ENCODE results near the gene VGLL3. TPM values are rescaled to one million over a fixed set of nuclear protein-coding genes. Genes with fewer than 3 reads are reported as not detected.

Gene VGLL3
- polyA plus RNA-seq, 1 experiment, result 27.2 TPM

DNA sequence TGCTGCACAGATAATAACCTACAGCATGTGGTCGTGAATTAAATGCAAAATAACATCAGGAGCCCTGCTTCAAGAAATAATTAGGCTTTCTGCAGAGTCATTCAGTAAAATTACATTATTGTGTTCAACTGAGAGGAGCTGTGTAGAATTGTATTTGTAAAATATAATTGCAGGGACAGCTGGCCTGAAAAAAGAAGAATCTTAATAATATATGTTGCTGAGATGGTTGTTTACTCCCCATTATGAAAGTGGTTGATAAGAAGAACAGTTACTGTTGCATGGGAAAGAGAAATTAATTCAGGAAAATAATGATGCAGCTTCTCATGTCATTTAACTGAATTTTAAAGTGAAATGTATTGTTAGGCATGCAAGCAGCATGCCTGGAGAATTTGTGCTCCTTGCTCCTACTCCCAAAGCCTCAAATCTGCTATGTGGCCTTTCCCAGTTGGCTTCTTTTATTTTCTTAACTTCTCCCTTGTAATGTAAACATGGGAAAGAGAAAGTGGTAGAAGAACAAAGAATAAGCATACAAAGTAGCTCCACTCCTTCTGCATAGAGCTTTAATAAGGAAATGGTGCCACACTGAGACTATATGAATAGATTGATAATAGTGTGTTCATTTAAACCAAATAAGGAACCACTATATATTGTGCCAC lies 100.1 kb downstream of the VGLL3 start:
- TF ChIP-seq, protein P1, sequence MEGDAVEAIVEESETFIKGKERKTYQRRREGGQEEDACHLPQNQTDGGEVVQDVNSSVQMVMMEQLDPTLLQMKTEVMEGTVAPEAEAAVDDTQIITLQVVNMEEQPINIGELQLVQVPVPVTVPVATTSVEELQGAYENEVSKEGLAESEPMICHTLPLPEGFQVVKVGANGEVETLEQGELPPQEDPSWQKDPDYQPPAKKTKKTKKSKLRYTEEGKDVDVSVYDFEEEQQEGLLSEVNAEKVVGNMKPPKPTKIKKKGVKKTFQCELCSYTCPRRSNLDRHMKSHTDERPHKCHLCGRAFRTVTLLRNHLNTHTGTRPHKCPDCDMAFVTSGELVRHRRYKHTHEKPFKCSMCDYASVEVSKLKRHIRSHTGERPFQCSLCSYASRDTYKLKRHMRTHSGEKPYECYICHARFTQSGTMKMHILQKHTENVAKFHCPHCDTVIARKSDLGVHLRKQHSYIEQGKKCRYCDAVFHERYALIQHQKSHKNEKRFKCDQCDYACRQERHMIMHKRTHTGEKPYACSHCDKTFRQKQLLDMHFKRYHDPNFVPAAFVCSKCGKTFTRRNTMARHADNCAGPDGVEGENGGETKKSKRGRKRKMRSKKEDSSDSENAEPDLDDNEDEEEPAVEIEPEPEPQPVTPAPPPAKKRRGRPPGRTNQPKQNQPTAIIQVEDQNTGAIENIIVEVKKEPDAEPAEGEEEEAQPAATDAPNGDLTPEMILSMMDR (IDR thresholded peaks at IDR 0.05; ENCODE audit: low read depth, low read length), result no peak
- ChIA-PET POLR2A (no interaction called here), CTCF (no interaction called here)
- H3K9me3 ChIP-seq (ENCODE audit: control insufficient read depth, insufficient read depth, low read length), result no peaks in the 10 kb centered on the region
- DNase-seq (ENCODE audit: low read depth, low spot score), result no peak
- H3K27ac ChIP-seq (ENCODE audit: low read depth, low read length), result no peak overlapping the region
- no peak overlapping the region for H3K4me3 ChIP-seq (ENCODE audit: low read depth, low read length)
- no peaks in the 10 kb centered on the region for H3K27me3 ChIP-seq (ENCODE audit: control insufficient read depth, insufficient read depth, low read length)

Other genes starting within 250 kb of the VGLL3 start
- gene CHMP2B, start 236.2 kb upstream of the VGLL3 start, polyA plus RNA-seq (2011; rRNA removed), result 19.3 and 28.4 TPM in 2 replicates

Data from AG04450 (cell line).